NCI-H2029 (cell line): Measurements from ENCODE around the gene WDPCP.
"Not testable (repeated sequence)": the region's sequence is repeated elsewhere in the genome, so short reads cannot be mapped to it uniquely, and the experiment has no call there.

Source experiments
- DNase-seq: peaks from one replicate; lab custom pipeline; 2025; lab: John Stamatoyannopoulos, UW

The WDPCP gene

GRCh38 chr2:63249161-63249560 is 339.1 kb downstream of the WDPCP start:
- no peak for DNase-seq

GRCh38 chr2:63242747-63243146 is 345.5 kb downstream of the WDPCP start:
- DNase-seq: no peak

- no peak for DNase-seq
These were observed 362.2 kb downstream of the WDPCP start for GRCh38 chr2:63225964-63226686.

DNA sequence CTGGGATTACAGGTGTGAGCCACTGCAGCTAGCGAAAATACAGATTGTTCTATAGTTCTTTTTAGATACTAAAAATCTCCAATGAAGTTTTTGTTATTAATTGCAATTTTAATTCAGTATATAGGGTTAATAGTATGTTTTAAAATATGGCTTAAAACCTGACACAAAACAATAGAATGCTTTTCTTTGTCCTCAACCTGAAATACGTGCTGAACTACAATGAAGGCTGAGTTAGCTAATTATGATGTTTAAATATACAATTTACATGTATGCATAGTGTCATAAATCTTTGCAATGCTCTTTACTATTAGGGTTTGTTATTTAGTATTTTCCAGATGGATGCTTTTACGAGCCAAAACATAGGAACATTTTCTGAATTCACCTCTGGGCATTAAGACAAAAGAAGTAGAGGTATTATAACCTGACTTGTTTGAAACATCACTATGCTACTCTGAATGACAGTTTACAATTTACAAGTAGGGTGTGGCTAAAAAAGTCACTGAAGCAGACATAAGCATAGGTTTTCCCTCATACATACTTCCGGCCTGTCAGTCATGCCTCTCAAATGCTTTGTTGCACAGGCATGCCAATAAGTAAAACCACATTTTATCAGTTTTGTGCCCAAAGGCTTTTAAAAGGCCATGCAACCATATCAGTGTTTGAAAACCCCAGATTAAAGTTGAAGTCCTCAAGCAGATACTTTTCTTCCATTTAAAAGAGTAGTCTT is 369.3 kb downstream of the WDPCP start:
- DNase-seq: no peak

- no peak for DNase-seq
These were observed 393.0 kb downstream of the WDPCP start for GRCh38 chr2:63195310-63195709.

GRCh38 chr2:63194175-63194574 is 394.1 kb downstream of the WDPCP start:
- DNase-seq: no peak

- DNase-seq: no peak
These were observed 395.1 kb downstream of the WDPCP start for GRCh38 chr2:63192889-63193774.

- peak; percentile 5 for DNase-seq
These were observed 395.9 kb downstream of the WDPCP start for GRCh38 chr2:63192169-63192888.

DNA sequence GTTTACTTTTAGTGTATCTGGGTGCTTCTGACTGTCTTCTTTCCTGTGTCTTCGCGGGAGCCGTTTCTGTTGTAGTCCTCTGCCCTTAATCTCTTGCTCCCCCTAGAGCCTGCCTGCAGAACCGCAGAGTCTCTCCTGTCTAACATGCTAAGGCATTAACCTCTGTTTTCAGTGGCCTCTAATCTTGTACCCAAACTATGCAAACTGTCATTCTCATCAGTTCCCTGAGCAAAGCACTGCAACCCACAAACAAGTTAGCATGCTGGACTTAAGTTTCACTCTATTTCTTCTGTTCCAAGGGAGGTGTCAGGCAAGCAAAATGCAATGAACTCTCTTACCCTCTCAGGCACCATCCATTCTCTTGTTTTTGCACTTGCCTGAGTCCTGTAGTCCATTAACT is 399.3 kb downstream of the WDPCP start:
- peak; percentile 21 for DNase-seq

- DNase-seq: no peak
These were observed 401.9 kb downstream of the WDPCP start for GRCh38 chr2:63186331-63186730.

DNA sequence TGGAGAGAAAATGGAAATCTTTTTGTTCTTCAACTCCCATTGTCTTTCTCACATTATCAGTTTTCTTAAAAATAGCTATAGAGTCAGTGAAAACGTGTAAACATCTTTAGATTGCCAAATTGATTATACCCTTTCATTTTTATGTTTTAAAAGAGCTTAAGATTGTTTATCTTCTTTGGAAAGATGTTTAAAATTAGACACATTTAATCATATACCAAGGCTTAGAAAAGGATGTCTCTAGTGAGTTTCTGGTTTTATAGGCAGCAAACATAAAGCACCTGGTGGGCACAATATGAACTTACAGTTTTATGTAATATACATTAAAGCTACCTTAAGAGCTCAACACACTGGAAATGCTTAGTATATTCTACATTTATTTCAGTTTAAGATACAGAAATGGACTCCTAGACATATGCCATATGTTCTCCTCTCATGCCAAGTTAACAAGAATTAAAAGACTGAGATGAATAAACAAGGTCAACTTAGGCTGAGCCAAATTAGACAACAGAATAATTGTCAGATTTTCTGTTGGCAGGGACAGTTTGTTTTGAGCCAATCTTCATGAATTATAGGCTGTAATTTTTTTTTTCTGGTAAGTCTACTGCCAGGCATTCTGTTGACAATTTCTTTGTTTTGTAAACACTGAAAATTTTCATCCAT is 425.0 kb downstream of the WDPCP start:
- no peak for DNase-seq

- DNase-seq: no peak
These were observed 429.0 kb downstream of the WDPCP start for GRCh38 chr2:63159262-63159661.

DNA sequence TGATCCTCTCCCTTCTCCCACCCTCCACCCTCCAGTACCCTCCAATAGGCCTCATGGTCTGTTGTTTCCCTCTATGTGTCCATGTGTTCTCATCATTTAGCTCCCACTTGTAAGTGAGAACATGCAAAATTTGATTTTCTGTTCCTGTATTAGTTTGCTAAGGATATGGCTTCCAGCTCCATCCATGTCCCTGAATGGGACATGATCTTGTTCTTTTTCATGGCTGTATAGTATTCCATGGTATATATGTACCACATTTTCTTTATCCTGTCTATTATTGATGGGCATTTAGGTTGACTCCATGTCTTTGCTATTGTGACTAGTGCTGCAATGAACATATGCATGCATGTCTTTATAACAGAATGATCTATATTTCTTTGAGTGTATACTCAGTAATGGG is 451.6 kb downstream of the WDPCP start:
- DNase-seq: not testable (repeated sequence)

- DNase-seq: no peak
These were observed 456.3 kb downstream of the WDPCP start for GRCh38 chr2:63132020-63132419.

- DNase-seq: no peak
These were observed 457.1 kb downstream of the WDPCP start for GRCh38 chr2:63131196-63131595.

DNA sequence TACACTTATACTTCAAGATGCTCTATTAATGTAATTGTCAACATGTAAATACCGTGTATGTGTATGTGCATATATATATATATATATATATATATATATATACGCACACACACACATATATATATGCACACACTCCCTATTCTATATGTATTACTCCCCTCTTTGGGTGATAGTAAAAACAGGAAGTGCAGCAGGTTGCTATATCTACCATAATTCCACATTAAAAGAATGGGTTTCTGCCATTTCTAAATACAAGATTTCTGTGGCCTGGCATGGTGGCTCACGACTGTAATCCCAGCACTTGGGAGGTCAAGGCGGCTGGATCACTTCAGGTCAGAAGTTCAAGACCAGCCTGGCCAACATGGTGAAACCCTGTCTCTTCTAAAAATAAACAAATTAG is 460.7 kb downstream of the WDPCP start:
- no peak for DNase-seq

- DNase-seq: no peak
These were observed 463.4 kb downstream of the WDPCP start for GRCh38 chr2:63124850-63125249.

DNA sequence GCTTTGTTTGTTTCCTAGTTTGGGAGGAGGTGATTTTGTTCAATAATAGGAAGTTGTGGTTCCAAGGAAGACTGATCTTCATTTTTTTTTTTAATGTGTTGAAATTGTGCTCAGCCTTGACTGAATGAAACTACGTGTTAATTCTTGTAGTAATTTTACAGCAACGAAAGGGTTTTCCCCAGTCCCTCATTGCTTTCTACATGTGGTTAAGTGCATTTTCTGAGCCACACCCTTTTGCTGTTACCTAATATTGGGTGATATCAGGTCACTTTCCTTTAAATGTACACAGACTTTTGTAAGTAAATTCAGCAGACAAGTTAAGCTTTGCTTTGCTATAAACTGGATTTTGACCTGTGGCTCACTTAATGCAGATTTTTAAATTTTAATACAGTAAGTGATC is 464.1 kb downstream of the WDPCP start:
- no peak for DNase-seq

- no peak for DNase-seq
These were observed 465.4 kb downstream of the WDPCP start for GRCh38 chr2:63122921-63123320.

- no peak for DNase-seq
These were observed 467.0 kb downstream of the WDPCP start for GRCh38 chr2:63121055-63121834.

DNA sequence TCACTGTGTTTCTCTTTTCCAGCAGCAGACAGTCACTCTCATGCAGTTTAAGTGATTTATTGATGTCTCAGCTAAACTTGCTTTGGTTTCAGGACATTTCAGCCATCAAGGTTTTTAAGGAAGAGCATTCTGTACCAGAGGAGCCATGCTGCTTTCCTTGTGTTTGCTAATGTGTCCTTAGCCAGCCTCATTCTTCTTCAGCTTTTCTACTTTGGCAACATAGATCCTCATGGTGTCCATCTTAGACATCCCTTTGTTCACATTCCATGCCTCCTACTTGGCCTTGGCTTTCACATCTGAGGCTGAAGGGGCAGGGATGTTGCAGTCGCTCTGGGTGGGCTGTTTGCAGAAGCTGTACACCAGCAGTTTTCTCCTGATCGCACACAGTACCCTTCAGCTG is 469.5 kb downstream of the WDPCP start:
- no peak for DNase-seq
